ENCODE measurements around the gene FAM167B. TPM values are rescaled to one million over a fixed set of nuclear protein-coding genes. Genes with fewer than 3 reads are reported as not detected.

Gene FAM167B
- 0.65 TPM for polyA plus RNA-seq (2013, experiment 1 of 2)
- polyA plus RNA-seq (2013, experiment 2 of 2): 0.62 TPM

DNA sequence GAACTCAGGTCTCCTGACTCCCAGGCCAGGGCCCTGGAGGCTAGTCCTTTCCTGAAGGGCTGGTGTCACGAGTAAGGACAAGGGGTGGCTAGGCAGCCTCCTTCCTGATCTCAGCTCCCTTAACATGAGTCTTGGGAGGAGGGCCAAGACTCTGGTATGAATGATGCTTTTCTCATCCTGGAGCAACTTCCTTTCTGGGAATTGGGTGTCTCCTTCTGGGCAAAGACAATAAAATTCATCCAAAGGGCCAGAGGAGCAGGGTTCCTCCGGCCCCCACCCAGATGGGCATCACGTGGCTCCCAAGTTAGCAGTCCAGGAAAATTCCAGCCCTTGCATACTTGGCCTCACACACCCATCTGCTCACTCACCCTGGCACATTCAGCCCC, at the start of gene FAM167B:
Gene FAM167B, plus strand, starts transcription at position 335 of the 386 bp plus-strand sequence. CDS start 200 bp downstream, outside the sequence.
- Histone ChIP-seq H3K23ac (ENCODE audit: low read length) (no peak within 1 kb of the TSS), H3K4me1 (ENCODE audit: control insufficient read depth, low read depth, low read length) (peaks cover 1% of the 10 kb centered on the region), H4K8ac (ENCODE audit: low read depth, low read length) (no peak within 1 kb of the TSS), H2BK5ac (ENCODE audit: low read length) (no peak within 1 kb of the TSS), H3K56ac (ENCODE audit: low read length) (no peak within 1 kb of the TSS), H3K36me3 (ENCODE audit: control insufficient read depth, insufficient read depth, low read length) (no peaks in the 10 kb centered on the region), H3K4me2 (ENCODE audit: low read length) (no peak within 1 kb of the TSS), H3K18ac (ENCODE audit: low read length) (no peak within 1 kb of the TSS), H3K9ac (ENCODE audit: low read length) (no peak within 1 kb of the TSS), H4K5ac (ENCODE audit: low read length) (no peak within 1 kb of the TSS), H2BK15ac (replicated peaks; ENCODE audit: low read depth) (no peak within 1 kb of the TSS), H3K79me2 (ENCODE audit: control insufficient read depth, insufficient read depth, low read length) (no peaks in the 10 kb centered on the region), H3K4ac (ENCODE audit: low read depth, low read length) (no peak within 1 kb of the TSS), H3K27ac (ENCODE audit: low read depth, low read length) (no peak within 1 kb of the TSS), H3K27me3 (ENCODE audit: insufficient read depth, low read length, poor library complexity) (no peaks in the 10 kb centered on the region), H3K79me1 (ENCODE audit: low read length) (no peaks in the 10 kb centered on the region), H3K4me3 (ENCODE audit: low read length) (no peak within 1 kb of the TSS), H2AK5ac (ENCODE audit: low read length) (no peak within 1 kb of the TSS), H2BK120ac (ENCODE audit: low read depth, low read length) (no peak within 1 kb of the TSS)
- DNase-seq: no peak
- no CpG with 5 or more reads among the region's 3 CpGs for WGBS (ENCODE audit: extremely low coverage, insufficient coverage, low lambda C conversion rate)

DNA sequence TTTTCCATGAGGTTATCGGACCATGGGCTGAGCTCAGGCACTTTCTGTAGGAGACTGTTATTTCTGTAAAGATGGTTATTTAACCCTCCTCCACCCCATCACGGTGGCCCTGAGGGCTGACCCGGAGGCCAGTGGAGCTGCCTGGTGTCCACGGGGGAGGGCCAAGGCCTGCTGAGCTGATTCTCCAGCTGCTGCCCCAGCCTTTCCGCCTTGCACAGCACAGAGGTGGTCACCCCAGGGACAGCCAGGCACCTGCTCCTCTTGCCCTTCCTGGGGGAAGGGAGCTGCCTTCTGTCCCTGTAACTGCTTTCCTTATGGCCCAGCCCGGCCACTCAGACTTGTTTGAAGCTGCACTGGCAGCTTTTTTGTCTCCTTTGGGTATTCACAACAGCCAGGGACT, 49.2 kb upstream of the FAM167B start:
- H3K18ac ChIP-seq (ENCODE audit: low read length): no peak overlapping the region
- no peak overlapping the region for H3K9ac ChIP-seq (ENCODE audit: low read length)
- peaks cover 27% of the 10 kb centered on the region for H3K36me3 ChIP-seq (ENCODE audit: control insufficient read depth, insufficient read depth, low read length)
- H3K27me3 ChIP-seq (ENCODE audit: insufficient read depth, low read length, poor library complexity): no peaks in the 10 kb centered on the region
- peaks cover 7% of the 10 kb centered on the region for H3K4me1 ChIP-seq (ENCODE audit: control insufficient read depth, low read depth, low read length)
- no peak overlapping the region for H3K23ac ChIP-seq (ENCODE audit: low read length)
- no peak overlapping the region for H3K4me2 ChIP-seq (ENCODE audit: low read length)
- no peak overlapping the region for H3K56ac ChIP-seq (ENCODE audit: low read length)
- H4K8ac ChIP-seq (ENCODE audit: low read depth, low read length): no peak overlapping the region
- no peak overlapping the region for H3K4me3 ChIP-seq (ENCODE audit: low read length)
- no peak overlapping the region for H4K5ac ChIP-seq (ENCODE audit: low read length)
- H3K4ac ChIP-seq (ENCODE audit: low read depth, low read length): no peak overlapping the region
- H2AK5ac ChIP-seq (ENCODE audit: low read length): no peak overlapping the region
- no peak overlapping the region for H3K27ac ChIP-seq (ENCODE audit: low read depth, low read length)
- no CpG with 5 or more reads among the region's 6 CpGs for WGBS (ENCODE audit: extremely low coverage, insufficient coverage, low lambda C conversion rate)
- no peak overlapping the region for H2BK15ac ChIP-seq (replicated peaks; ENCODE audit: low read depth)
- no peaks in the 10 kb centered on the region for H3K79me2 ChIP-seq (ENCODE audit: control insufficient read depth, insufficient read depth, low read length)
- H2BK120ac ChIP-seq (ENCODE audit: low read depth, low read length): no peak overlapping the region
- no peak for DNase-seq
- H3K79me1 ChIP-seq (ENCODE audit: low read length): no peaks in the 10 kb centered on the region
- no peak overlapping the region for H2BK5ac ChIP-seq (ENCODE audit: low read length)

DNA sequence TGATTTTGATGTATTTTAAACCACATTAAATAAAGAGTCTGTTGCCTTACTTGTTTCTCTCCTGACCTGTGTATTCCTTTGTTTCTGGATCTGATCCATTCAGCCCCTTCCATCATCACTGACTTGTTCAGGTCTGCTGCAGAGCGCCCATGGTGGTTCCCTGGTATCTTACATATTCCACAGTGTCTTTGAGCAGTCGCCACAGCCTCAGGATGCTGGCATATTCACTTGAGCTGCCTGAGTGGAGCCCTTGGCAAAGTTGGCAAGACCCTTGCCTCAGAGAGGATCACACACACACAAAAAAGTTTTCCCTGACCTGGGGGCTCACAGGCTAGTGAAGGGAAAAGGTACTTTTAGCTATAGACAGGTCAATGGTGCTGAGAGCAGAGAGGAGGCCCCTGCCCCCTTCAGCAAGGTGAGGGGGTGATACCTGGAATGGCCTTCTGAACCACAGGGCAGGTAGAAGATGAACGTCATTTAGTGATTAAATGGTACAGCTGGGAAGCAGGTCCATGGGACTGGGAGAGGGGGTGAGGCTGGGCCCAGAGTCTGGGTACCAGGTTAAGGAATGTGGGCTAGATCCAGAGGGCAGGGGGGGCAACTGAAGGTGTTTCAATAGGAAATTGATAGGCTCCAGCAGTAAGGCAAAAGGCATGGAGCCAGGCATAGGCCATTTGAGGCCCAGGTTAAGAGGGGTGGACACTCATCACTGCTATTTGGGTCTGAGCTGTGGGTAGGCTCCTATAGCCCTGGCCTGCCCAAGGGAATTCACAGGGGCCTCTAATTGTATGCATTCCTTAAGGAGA, 48.6 kb upstream of the FAM167B start:
- DNase-seq: no peak
- Histone ChIP-seq H2BK120ac (ENCODE audit: low read depth, low read length) (no peak overlapping the region), H3K4me3 (ENCODE audit: low read length) (no peak overlapping the region), H3K36me3 (ENCODE audit: control insufficient read depth, insufficient read depth, low read length) (peaks cover 23% of the 10 kb centered on the region), H2BK5ac (ENCODE audit: low read length) (no peak overlapping the region), H4K5ac (ENCODE audit: low read length) (no peak overlapping the region), H2BK15ac (replicated peaks; ENCODE audit: low read depth) (no peak overlapping the region), H3K18ac (ENCODE audit: low read length) (no peak overlapping the region), H2AK5ac (ENCODE audit: low read length) (no peak overlapping the region), H3K23ac (ENCODE audit: low read length) (no peak overlapping the region), H3K9ac (ENCODE audit: low read length) (no peak overlapping the region), H3K4me1 (ENCODE audit: control insufficient read depth, low read depth, low read length) (peaks cover 7% of the 10 kb centered on the region), H3K56ac (ENCODE audit: low read length) (no peak overlapping the region), H3K79me1 (ENCODE audit: low read length) (no peaks in the 10 kb centered on the region), H3K4ac (ENCODE audit: low read depth, low read length) (no peak overlapping the region), H4K8ac (ENCODE audit: low read depth, low read length) (no peak overlapping the region), H3K79me2 (ENCODE audit: control insufficient read depth, insufficient read depth, low read length) (no peaks in the 10 kb centered on the region), H3K4me2 (ENCODE audit: low read length) (no peak overlapping the region), H3K27ac (ENCODE audit: low read depth, low read length) (no peak overlapping the region), H3K27me3 (ENCODE audit: insufficient read depth, low read length, poor library complexity) (no peaks in the 10 kb centered on the region)
- WGBS (ENCODE audit: extremely low coverage, insufficient coverage, low lambda C conversion rate): no CpG with 5 or more reads among the region's 3 CpGs

DNA sequence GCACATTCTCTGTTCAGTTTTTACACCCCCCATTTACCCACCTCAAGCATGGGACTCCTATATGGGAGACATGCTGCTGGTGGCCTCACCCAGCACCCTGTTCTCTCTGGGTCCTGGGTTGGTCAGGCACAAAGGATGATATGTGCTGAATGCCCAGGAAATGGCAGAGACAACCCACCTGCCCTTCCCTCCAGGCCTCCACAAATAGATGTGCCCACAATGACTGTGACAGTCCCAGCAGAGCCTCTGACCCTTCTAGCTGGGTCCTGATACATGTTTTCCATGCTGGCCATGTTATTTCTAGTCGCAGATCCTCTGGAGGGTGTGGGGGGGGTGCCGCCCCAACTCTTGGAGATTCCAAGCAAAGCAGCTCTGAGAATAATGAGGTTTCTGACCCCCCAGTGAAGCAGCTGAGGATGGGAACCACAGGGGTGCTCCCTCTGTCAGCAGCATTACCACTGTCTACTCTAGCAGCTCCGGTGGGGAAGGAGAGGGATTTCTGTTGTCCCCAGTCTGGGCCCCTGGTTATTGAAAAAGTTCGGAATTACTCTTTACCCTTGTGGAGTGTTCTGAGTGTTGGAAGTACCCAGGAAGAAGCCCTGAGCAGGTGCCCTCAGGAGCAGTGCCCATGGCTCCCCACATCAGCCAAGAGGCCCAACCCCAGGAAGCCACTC, 47.8 kb upstream of the FAM167B start:
- Histone ChIP-seq H4K5ac (ENCODE audit: low read length) (no peak overlapping the region), H2BK15ac (replicated peaks; ENCODE audit: low read depth) (no peak overlapping the region), H2AK5ac (ENCODE audit: low read length) (no peak overlapping the region), H2BK5ac (ENCODE audit: low read length) (no peak overlapping the region), H3K79me1 (ENCODE audit: low read length) (no peaks in the 10 kb centered on the region), H3K36me3 (ENCODE audit: control insufficient read depth, insufficient read depth, low read length) (peaks cover 18% of the 10 kb centered on the region), H3K4me3 (ENCODE audit: low read length) (no peak overlapping the region), H3K4me2 (ENCODE audit: low read length) (no peak overlapping the region), H3K79me2 (ENCODE audit: control insufficient read depth, insufficient read depth, low read length) (no peaks in the 10 kb centered on the region), H3K56ac (ENCODE audit: low read length) (peak overlapping the region; percentile 34), H3K27me3 (ENCODE audit: insufficient read depth, low read length, poor library complexity) (no peaks in the 10 kb centered on the region), H3K9ac (ENCODE audit: low read length) (no peak overlapping the region), H3K4ac (ENCODE audit: low read depth, low read length) (no peak overlapping the region), H3K27ac (ENCODE audit: low read depth, low read length) (no peak overlapping the region), H4K8ac (ENCODE audit: low read depth, low read length) (no peak overlapping the region), H3K18ac (ENCODE audit: low read length) (no peak overlapping the region), H3K4me1 (ENCODE audit: control insufficient read depth, low read depth, low read length) (peaks cover 7% of the 10 kb centered on the region), H3K23ac (ENCODE audit: low read length) (no peak overlapping the region), H2BK120ac (ENCODE audit: low read depth, low read length) (no peak overlapping the region)
- no CpG with 5 or more reads among the region's 4 CpGs for WGBS (ENCODE audit: extremely low coverage, insufficient coverage, low lambda C conversion rate)
- DNase-seq: no peak

DNA sequence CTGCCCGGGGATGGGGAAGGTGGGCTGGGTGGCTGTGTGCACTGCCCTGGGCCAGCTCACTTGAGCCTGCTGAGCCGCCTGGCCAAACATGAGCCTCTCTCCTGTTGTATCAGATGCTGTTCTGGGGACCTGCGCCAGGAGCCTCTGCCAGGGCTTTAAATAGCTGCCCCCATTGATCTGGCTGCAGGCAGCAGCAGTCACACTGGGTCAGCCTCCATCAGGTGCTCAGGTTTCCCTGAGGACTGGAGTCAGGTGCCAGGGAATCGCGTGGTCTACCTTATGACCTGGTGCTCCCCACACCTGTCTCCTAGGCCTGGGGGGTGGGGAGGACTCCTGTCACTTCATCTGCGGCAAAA, 47.3 kb upstream of the FAM167B start:
- no peak overlapping the region for H2BK120ac ChIP-seq (ENCODE audit: low read depth, low read length)
- no peak overlapping the region for H4K8ac ChIP-seq (ENCODE audit: low read depth, low read length)
- no peaks in the 10 kb centered on the region for H3K79me2 ChIP-seq (ENCODE audit: control insufficient read depth, insufficient read depth, low read length)
- no peak overlapping the region for H3K27ac ChIP-seq (ENCODE audit: low read depth, low read length)
- no peak overlapping the region for H3K4me2 ChIP-seq (ENCODE audit: low read length)
- no peak overlapping the region for H3K18ac ChIP-seq (ENCODE audit: low read length)
- WGBS (ENCODE audit: extremely low coverage, insufficient coverage, low lambda C conversion rate): no CpG with 5 or more reads among the region's 6 CpGs
- no peak overlapping the region for H2BK5ac ChIP-seq (ENCODE audit: low read length)
- no peak overlapping the region for H2AK5ac ChIP-seq (ENCODE audit: low read length)
- H2BK15ac ChIP-seq (replicated peaks; ENCODE audit: low read depth): no peak overlapping the region
- H3K4me3 ChIP-seq (ENCODE audit: low read length): no peak overlapping the region
- DNase-seq: peak; percentile 14
- peaks cover 7% of the 10 kb centered on the region for H3K4me1 ChIP-seq (ENCODE audit: control insufficient read depth, low read depth, low read length)
- no peak overlapping the region for H3K4ac ChIP-seq (ENCODE audit: low read depth, low read length)
- H3K79me1 ChIP-seq (ENCODE audit: low read length): no peaks in the 10 kb centered on the region
- peaks cover 17% of the 10 kb centered on the region for H3K36me3 ChIP-seq (ENCODE audit: control insufficient read depth, insufficient read depth, low read length)
- H3K23ac ChIP-seq (ENCODE audit: low read length): no peak overlapping the region
- H3K27me3 ChIP-seq (ENCODE audit: insufficient read depth, low read length, poor library complexity): no peaks in the 10 kb centered on the region
- H4K5ac ChIP-seq (ENCODE audit: low read length): no peak overlapping the region
- peak overlapping the region; percentile 56 for H3K56ac ChIP-seq (ENCODE audit: low read length)
- H3K9ac ChIP-seq (ENCODE audit: low read length): no peak overlapping the region

Data from mesendoderm (in vitro differentiated cells).